Erythroblast (primary cell): Measurements from ENCODE around the gene ZBTB7B.

Source experiments
- GATA1 ChIP-seq: IDR thresholded peaks from 2 replicates; pipeline ENCODE4 v1.6.1; 2011; ENCODE audit warnings: low read depth, mild to moderate bottlenecking, control low read depth, low read length, moderate library complexity
- POLR2A ChIP-seq: IDR thresholded peaks from 2 replicates; pipeline ENCODE4 v1.6.1; 2011; ENCODE audit warnings: mild to moderate bottlenecking, low read length

DNA sequence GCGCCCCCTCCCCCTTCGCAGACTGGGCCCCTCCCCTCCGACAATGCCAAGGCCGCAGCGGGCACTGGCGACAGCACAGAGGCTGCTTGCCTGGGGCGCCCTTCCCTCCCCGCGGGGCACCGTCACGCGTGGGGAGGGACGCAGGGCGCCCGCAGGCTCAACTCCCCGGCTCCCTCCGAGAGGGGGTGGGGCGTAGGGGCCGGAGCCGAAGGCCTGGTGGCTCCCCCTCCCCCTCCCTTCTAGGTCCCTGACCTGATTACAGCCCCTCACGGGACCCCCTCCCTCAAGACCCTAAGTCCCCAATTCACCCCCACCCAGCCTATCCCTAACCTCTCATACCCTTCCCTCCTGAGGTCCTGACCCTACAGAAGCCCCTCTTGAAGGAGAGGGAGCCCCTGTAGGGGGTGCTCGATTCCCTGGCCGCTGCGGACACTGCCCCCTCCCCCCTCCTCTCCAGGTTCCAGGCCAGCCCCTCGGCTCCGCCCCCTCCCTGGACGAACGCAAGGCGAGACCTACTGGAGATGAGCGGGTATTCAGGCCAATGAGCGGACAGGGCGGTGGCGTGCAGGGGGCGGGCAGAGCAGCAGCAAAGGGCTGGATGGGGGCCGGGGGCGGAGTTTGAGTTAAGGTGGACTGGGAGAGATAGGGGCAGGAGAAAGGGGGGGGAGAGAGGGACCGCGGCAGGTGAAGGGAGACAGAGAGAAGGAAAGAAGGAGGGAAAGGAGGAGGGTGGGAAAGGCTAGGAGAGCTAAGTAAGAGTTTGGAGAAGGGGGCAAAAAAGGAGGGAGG is 733 bp upstream of the ZBTB7B start:
- TF ChIP-seq POLR2A (no peak), GATA1 (no peak)
